IgD-negative memory B cell (primary cell): ENCODE measurements around the gene PITPNC1. TPM values are rescaled to one million over a fixed set of nuclear protein-coding genes. Genes with fewer than 3 reads are reported as not detected.
"Not testable (repeated sequence)": the region's sequence is repeated elsewhere in the genome, so short reads cannot be mapped to it uniquely, and the experiment has no call there.

Experiments
- H3K27ac Mint-ChIP-seq, 3 donors: one replicate each; pipeline ENCODE4 v1.8.0; 2020 to 2022; ENCODE audit warnings: mild to moderate bottlenecking in 3 of 3, mixed read lengths in 3 of 3, moderate library complexity in 1 of 3
- H3K27me3 Mint-ChIP-seq: one replicate; pipeline ENCODE4 v1.8.0; 2021; ENCODE audit warnings: mixed read lengths
- H3K36me3 Mint-ChIP-seq: one replicate; pipeline ENCODE4 v1.8.0; 2020; ENCODE audit warnings: mild to moderate bottlenecking, mixed read lengths
- H3K4me1 Mint-ChIP-seq, 3 donors: one replicate each; pipeline ENCODE4 v1.8.0; 2020 to 2022; ENCODE audit warnings: mixed read lengths in 3 of 3, mild to moderate bottlenecking in 1 of 3
- H3K4me3 Mint-ChIP-seq, 4 donors: one replicate each; pipeline ENCODE4 v1.8.0; 2020 to 2022; ENCODE audit warnings: mild to moderate bottlenecking in 4 of 4, mixed read lengths in 4 of 4, moderate library complexity in 3 of 4
- H3K9me3 Mint-ChIP-seq, 3 donors: one replicate each; pipeline ENCODE4 v1.8.0; 2020 to 2021; ENCODE audit warnings: mixed read lengths in 3 of 3, mild to moderate bottlenecking in 1 of 3
- polyA plus RNA-seq: library from polyadenylated mRNA; unstranded; fragments of 300-500 nt; fragmentation: Illumina TruSeq; gene quantifications from one replicate; pipeline ENCODE4 v1.2.3, GENCODE V29; 2021

The PITPNC1 gene
- polyA plus RNA-seq, 1 donor from 2014 or later = 26.0 TPM

- Mint-ChIP-seq H3K36me3 (peaks cover 12% of the 10 kb centered on the region), H3K9me3 (no peaks in the 10 kb centered on the region), H3K4me1 (peaks cover 0 to 6% (median 2%) of the 10 kb centered on the region in 3 donors), H3K4me3 (no peak overlapping the region), H3K27me3 (no peaks in the 10 kb centered on the region), H3K27ac (no peak overlapping the region)
Observed at GRCh38 chr17:67615011-67615561, 238.0 kb downstream of the PITPNC1 start.

GRCh38 chr17:67615736-67616135 is 238.7 kb downstream of the PITPNC1 start:
- Mint-ChIP-seq H3K4me1 (peaks cover 0 to 6% (median 2%) of the 10 kb centered on the region in 3 donors), H3K4me3 (no peak overlapping the region), H3K36me3 (peaks cover 13% of the 10 kb centered on the region), H3K27ac (peak overlapping the region in 1 of 3 donors; percentile 19), H3K9me3 (no peaks in the 10 kb centered on the region), H3K27me3 (no peaks in the 10 kb centered on the region)

GRCh38 chr17:67617304-67617899 is 240.3 kb downstream of the PITPNC1 start:
- no peak overlapping the region for H3K4me3 Mint-ChIP-seq
- H3K36me3 Mint-ChIP-seq = peaks cover 11% of the 10 kb centered on the region
- H3K27ac Mint-ChIP-seq = no peak overlapping the region
- H3K27me3 Mint-ChIP-seq = no peaks in the 10 kb centered on the region
- peaks cover 0 to 6% (median 2%) of the 10 kb centered on the region in 3 donors for H3K4me1 Mint-ChIP-seq
- no peaks in the 10 kb centered on the region for H3K9me3 Mint-ChIP-seq

- Mint-ChIP-seq H3K4me3 (no peak overlapping the region), H3K4me1 (peaks cover 0 to 3% (median 0%) of the 10 kb centered on the region in 3 donors), H3K27me3 (no peaks in the 10 kb centered on the region), H3K27ac (no peak overlapping the region), H3K36me3 (peaks cover 8% of the 10 kb centered on the region), H3K9me3 (no peaks in the 10 kb centered on the region)
Observed at GRCh38 chr17:67619555-67619954, 242.5 kb downstream of the PITPNC1 start.

- peaks cover 8% of the 10 kb centered on the region for H3K36me3 Mint-ChIP-seq
- H3K9me3 Mint-ChIP-seq = no peaks in the 10 kb centered on the region
- H3K4me3 Mint-ChIP-seq = no peak overlapping the region
- H3K27ac Mint-ChIP-seq = no peak overlapping the region
- peaks cover 0 to 3% (median 0%) of the 10 kb centered on the region in 3 donors for H3K4me1 Mint-ChIP-seq
- no peaks in the 10 kb centered on the region for H3K27me3 Mint-ChIP-seq
Observed at GRCh38 chr17:67620088-67620487, 243.0 kb downstream of the PITPNC1 start.

GRCh38 chr17:67620636-67621035 is 243.6 kb downstream of the PITPNC1 start:
- no peak overlapping the region for H3K27ac Mint-ChIP-seq
- H3K4me3 Mint-ChIP-seq = no peak overlapping the region
- no peaks in the 10 kb centered on the region for H3K27me3 Mint-ChIP-seq
- no peaks in the 10 kb centered on the region for H3K9me3 Mint-ChIP-seq
- peaks cover 8% of the 10 kb centered on the region for H3K36me3 Mint-ChIP-seq
- H3K4me1 Mint-ChIP-seq = peaks cover 0 to 3% (median 0%) of the 10 kb centered on the region in 3 donors

- Mint-ChIP-seq H3K36me3 (peaks cover 5% of the 10 kb centered on the region), H3K4me3 (no peak overlapping the region), H3K4me1 (peaks cover 0 to 3% (median 0%) of the 10 kb centered on the region in 3 donors), H3K27me3 (no peaks in the 10 kb centered on the region), H3K9me3 (peaks cover 1 to 14% (median 4%) of the 10 kb centered on the region in 3 donors), H3K27ac (no peak overlapping the region)
Observed at GRCh38 chr17:67623767-67624166, 246.7 kb downstream of the PITPNC1 start.

- peaks cover under 1% of the 10 kb centered on the region for H3K36me3 Mint-ChIP-seq
- no peak overlapping the region for H3K27ac Mint-ChIP-seq
- H3K27me3 Mint-ChIP-seq = no peaks in the 10 kb centered on the region
- H3K9me3 Mint-ChIP-seq = peaks cover 3 to 14% (median 4%) of the 10 kb centered on the region in 3 donors
- no peak overlapping the region for H3K4me3 Mint-ChIP-seq
- H3K4me1 Mint-ChIP-seq = no peaks in the 10 kb centered on the region
Observed at GRCh38 chr17:67624886-67625656, 248.0 kb downstream of the PITPNC1 start.

- Mint-ChIP-seq H3K4me3 (no peak overlapping the region), H3K9me3 (peaks cover 3 to 14% (median 4%) of the 10 kb centered on the region in 3 donors), H3K27ac (no peak overlapping the region), H3K4me1 (no peaks in the 10 kb centered on the region), H3K27me3 (no peaks in the 10 kb centered on the region), H3K36me3 (no peaks in the 10 kb centered on the region)
Observed at GRCh38 chr17:67625971-67626370, 248.9 kb downstream of the PITPNC1 start.

GRCh38 chr17:67628580-67629013 is 251.5 kb downstream of the PITPNC1 start:
- peaks cover 3 to 14% (median 4%) of the 10 kb centered on the region in 3 donors for H3K9me3 Mint-ChIP-seq
- H3K36me3 Mint-ChIP-seq = peaks cover 8% of the 10 kb centered on the region

GRCh38 chr17:67629971-67630320 is 252.9 kb downstream of the PITPNC1 start:
- Mint-ChIP-seq H3K27ac (no peak overlapping the region), H3K4me1 (no peaks in the 10 kb centered on the region), H3K9me3 (peaks cover 3 to 14% (median 4%) of the 10 kb centered on the region in 3 donors), H3K4me3 (no peak overlapping the region), H3K36me3 (peaks cover 11% of the 10 kb centered on the region), H3K27me3 (no peaks in the 10 kb centered on the region)

More at GRCh38 chr17:67628580-67629013, 251.5 kb downstream of the PITPNC1 start:
- Mint-ChIP-seq H3K27ac (no peak overlapping the region), H3K27me3 (no peaks in the 10 kb centered on the region), H3K4me3 (no peak overlapping the region), H3K4me1 (no peaks in the 10 kb centered on the region)

- Mint-ChIP-seq H3K9me3 (peaks cover 3 to 14% (median 4%) of the 10 kb centered on the region in 3 donors), H3K36me3 (peaks cover 15% of the 10 kb centered on the region)
- H3K4me3 Mint-ChIP-seq, H3K27ac Mint-ChIP-seq, H3K27me3 Mint-ChIP-seq, H3K4me1 Mint-ChIP-seq: not testable (repeated sequence)
Observed at GRCh38 chr17:67630836-67631235, 253.8 kb downstream of the PITPNC1 start.

- peaks cover 15% of the 10 kb centered on the region for H3K36me3 Mint-ChIP-seq
Observed at GRCh38 chr17:67632141-67632540, 255.1 kb downstream of the PITPNC1 start.

GRCh38 chr17:67633751-67634211 is 256.7 kb downstream of the PITPNC1 start:
- H3K9me3 Mint-ChIP-seq = peaks cover 0 to 1% (median 0%) of the 10 kb centered on the region in 3 donors
- H3K27me3 Mint-ChIP-seq = no peaks in the 10 kb centered on the region
- peaks cover 15% of the 10 kb centered on the region for H3K36me3 Mint-ChIP-seq
- H3K4me1 Mint-ChIP-seq = peaks cover 0 to 2% (median 0%) of the 10 kb centered on the region in 3 donors
- no peak overlapping the region for H3K27ac Mint-ChIP-seq
- no peak overlapping the region for H3K4me3 Mint-ChIP-seq

More at GRCh38 chr17:67632141-67632540, 255.1 kb downstream of the PITPNC1 start:
- Mint-ChIP-seq H3K27ac (no peak overlapping the region), H3K27me3 (no peaks in the 10 kb centered on the region), H3K4me1 (no peaks in the 10 kb centered on the region), H3K4me3 (no peak overlapping the region), H3K9me3 (peaks cover 3 to 14% (median 4%) of the 10 kb centered on the region in 3 donors)

- no peaks in the 10 kb centered on the region for H3K9me3 Mint-ChIP-seq
- no peak overlapping the region for H3K27ac Mint-ChIP-seq
- H3K36me3 Mint-ChIP-seq = peaks cover 15% of the 10 kb centered on the region
- no peak overlapping the region for H3K4me3 Mint-ChIP-seq
- H3K27me3 Mint-ChIP-seq = no peaks in the 10 kb centered on the region
- peaks cover 0 to 2% (median 0%) of the 10 kb centered on the region in 3 donors for H3K4me1 Mint-ChIP-seq
Observed at GRCh38 chr17:67635681-67636080, 258.6 kb downstream of the PITPNC1 start.
